Measurements from ENCODE around the gene PAPLN.

PAPLN gene

DNA sequence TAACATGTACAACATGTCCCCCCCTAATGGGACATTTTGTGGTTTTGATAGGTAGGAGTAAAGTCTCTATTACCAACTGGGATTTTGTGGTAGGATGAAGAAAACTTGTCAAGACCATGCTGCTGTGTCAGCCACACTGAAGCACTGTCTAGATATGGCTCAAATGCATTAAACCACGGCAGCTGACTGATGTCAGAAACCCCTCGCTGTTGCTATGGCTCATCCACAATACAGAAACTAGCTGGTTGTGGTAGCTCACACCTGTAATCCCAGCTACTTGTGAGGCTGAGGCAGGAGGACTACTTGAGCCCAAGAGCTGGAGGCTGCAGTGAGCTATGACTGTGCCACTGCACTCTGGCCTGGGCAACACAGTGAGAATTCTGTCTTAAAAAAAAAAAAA, 40.1 kb downstream of the PAPLN start:
- H3K9me2 ChIP-seq (replicated peaks; ENCODE audit: insufficient read depth, low read length): no peaks in the 10 kb centered on the region
- no peak overlapping the region for H2AFZ ChIP-seq (ENCODE audit: low read depth, low read length, severe bottlenecking)
- H3K27ac ChIP-seq (ENCODE audit: low read depth, low read length): no peak overlapping the region
- no peak overlapping the region for H3K9ac ChIP-seq (ENCODE audit: low read length)
- H3K9me3 ChIP-seq (ENCODE audit: insufficient read depth, low read length): no peaks in the 10 kb centered on the region
- H3F3A ChIP-seq (ENCODE audit: insufficient read depth): no peaks in the 10 kb centered on the region
- no peaks in the 10 kb centered on the region for H4K20me1 ChIP-seq (ENCODE audit: low read depth, low read length)
- no peak overlapping the region for H3K4me2 ChIP-seq (ENCODE audit: low read depth, low read length, poor library complexity, severe bottlenecking)
- H3K27me3 ChIP-seq (ENCODE audit: low read length): no peaks in the 10 kb centered on the region
- H3K36me3 ChIP-seq (ENCODE audit: low read length): 0 out of 2 replicates have a peak, but pooled peaks cover 5% of the 10 kb centered on the region
- TF ChIP-seq, protein P1, sequence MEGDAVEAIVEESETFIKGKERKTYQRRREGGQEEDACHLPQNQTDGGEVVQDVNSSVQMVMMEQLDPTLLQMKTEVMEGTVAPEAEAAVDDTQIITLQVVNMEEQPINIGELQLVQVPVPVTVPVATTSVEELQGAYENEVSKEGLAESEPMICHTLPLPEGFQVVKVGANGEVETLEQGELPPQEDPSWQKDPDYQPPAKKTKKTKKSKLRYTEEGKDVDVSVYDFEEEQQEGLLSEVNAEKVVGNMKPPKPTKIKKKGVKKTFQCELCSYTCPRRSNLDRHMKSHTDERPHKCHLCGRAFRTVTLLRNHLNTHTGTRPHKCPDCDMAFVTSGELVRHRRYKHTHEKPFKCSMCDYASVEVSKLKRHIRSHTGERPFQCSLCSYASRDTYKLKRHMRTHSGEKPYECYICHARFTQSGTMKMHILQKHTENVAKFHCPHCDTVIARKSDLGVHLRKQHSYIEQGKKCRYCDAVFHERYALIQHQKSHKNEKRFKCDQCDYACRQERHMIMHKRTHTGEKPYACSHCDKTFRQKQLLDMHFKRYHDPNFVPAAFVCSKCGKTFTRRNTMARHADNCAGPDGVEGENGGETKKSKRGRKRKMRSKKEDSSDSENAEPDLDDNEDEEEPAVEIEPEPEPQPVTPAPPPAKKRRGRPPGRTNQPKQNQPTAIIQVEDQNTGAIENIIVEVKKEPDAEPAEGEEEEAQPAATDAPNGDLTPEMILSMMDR (IDR thresholded peaks at IDR 0.05; ENCODE audit: insufficient read depth, low read length, poor library complexity, severe bottlenecking): no peak
- no peak for TF ChIP-seq EZH2phosphoT487 (conservative IDR thresholded peaks at IDR 0.05; ENCODE audit: low read length)
- no peaks in the 10 kb centered on the region for H3K79me2 ChIP-seq (ENCODE audit: insufficient read depth, low read length)
- no peak overlapping the region for H3K4me3 ChIP-seq (ENCODE audit: insufficient read depth, low read length, poor library complexity, severe bottlenecking)

DNA sequence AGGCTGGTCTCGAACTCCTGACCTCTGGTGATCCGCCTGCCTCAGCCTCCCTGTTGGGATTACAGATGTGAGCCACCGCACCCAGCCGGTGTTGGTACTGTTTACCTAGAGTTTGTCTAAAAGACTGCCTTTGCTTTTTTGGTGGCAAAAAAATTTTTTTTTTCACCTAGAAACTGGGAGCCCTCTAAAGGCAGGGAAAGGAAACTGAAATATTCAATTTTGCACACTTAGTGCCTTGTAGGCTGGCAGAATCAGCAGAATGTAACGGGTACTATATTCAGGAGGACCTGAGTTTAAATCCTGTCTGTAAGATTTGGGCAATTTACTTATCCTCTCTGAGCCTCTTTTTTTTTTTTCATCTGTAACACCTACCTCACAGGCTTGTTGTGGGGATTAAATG, 43.6 kb downstream of the PAPLN start:
- Histone ChIP-seq H4K20me1 (ENCODE audit: low read depth, low read length) (no peaks in the 10 kb centered on the region), H3K9ac (ENCODE audit: low read length) (no peak overlapping the region), H3K9me3 (ENCODE audit: insufficient read depth, low read length) (no peaks in the 10 kb centered on the region), H3K9me2 (replicated peaks; ENCODE audit: insufficient read depth, low read length) (no peaks in the 10 kb centered on the region), H3K4me3 (ENCODE audit: insufficient read depth, low read length, poor library complexity, severe bottlenecking) (no peak overlapping the region), H2AFZ (ENCODE audit: low read depth, low read length, severe bottlenecking) (no peak overlapping the region), H3F3A (ENCODE audit: insufficient read depth) (no peaks in the 10 kb centered on the region), H3K79me2 (ENCODE audit: insufficient read depth, low read length) (no peaks in the 10 kb centered on the region), H3K27me3 (ENCODE audit: low read length) (no peaks in the 10 kb centered on the region), H3K36me3 (ENCODE audit: low read length) (peaks cover 6% of the 10 kb centered on the region; the same call in 1 of the 2 replicates), H3K4me2 (ENCODE audit: low read depth, low read length, poor library complexity, severe bottlenecking) (no peak overlapping the region), H3K27ac (ENCODE audit: low read depth, low read length) (no peak overlapping the region)
- TF ChIP-seq EZH2phosphoT487 (conservative IDR thresholded peaks at IDR 0.05; ENCODE audit: low read length): no peak
- TF ChIP-seq, protein P1 (IDR thresholded peaks at IDR 0.05; ENCODE audit: insufficient read depth, low read length, poor library complexity, severe bottlenecking): no peak

DNA sequence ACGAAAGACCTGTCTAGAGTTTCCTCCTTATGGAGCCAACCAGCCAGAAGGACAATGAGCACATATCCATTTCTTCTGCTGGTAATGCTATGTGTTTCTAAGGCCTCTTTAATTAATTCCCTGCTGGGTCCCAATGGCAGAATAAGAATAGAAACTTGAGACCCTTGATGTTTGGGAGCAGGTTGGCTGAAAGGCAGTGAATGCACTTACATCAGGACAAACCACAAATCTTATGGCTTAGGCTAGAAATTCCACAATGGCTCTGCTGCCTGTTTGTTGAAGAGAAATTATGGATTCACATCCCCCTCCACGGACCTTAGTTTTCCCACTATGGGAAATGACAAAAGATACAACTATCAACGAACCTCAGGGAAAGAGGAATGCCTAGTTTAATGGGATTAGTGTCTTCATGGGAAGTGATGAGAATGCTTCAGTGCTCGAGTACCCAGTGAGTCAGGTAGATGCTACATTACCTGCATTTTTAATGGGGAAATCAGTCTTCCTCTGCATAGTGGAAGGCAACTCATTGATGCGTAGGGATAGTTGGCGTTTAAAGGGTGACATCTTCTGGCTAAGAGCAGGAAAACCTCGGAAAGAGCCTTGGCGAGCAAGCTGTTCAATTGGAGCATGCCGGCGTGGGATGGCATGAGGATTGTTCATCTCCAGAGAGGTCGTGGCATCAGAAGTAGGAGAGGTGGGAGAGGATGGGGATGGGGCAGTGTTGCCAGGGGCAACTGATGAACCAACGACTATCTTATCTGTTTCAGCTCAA, 46.5 kb downstream of the PAPLN start:
- Histone ChIP-seq H3K79me2 (ENCODE audit: insufficient read depth, low read length) (no peaks in the 10 kb centered on the region), H4K20me1 (ENCODE audit: low read depth, low read length) (no peaks in the 10 kb centered on the region), H2AFZ (ENCODE audit: low read depth, low read length, severe bottlenecking) (no peak overlapping the region), H3K4me3 (ENCODE audit: insufficient read depth, low read length, poor library complexity, severe bottlenecking) (no peak overlapping the region), H3K36me3 (ENCODE audit: low read length) (peaks cover 10% of the 10 kb centered on the region; the same call in 1 of the 2 replicates), H3K9me3 (ENCODE audit: insufficient read depth, low read length) (no peaks in the 10 kb centered on the region), H3K4me2 (ENCODE audit: low read depth, low read length, poor library complexity, severe bottlenecking) (no peak overlapping the region), H3F3A (ENCODE audit: insufficient read depth) (no peaks in the 10 kb centered on the region), H3K27me3 (ENCODE audit: low read length) (no peaks in the 10 kb centered on the region), H3K27ac (ENCODE audit: low read depth, low read length) (no peak overlapping the region), H3K9me2 (replicated peaks; ENCODE audit: insufficient read depth, low read length) (no peaks in the 10 kb centered on the region), H3K9ac (ENCODE audit: low read length) (no peak overlapping the region)
- TF ChIP-seq, protein P1 (IDR thresholded peaks at IDR 0.05; ENCODE audit: insufficient read depth, low read length, poor library complexity, severe bottlenecking): no peak
- TF ChIP-seq EZH2phosphoT487 (conservative IDR thresholded peaks at IDR 0.05; ENCODE audit: low read length): no peak

All from SU-DHL-6 (cell line).